HG02798 (cell line): ENCODE results near the gene LRP1.

Source experiments
- ATAC-seq: cut with Tn5 transposase; IDR thresholded peaks from one replicate; pipeline ENCODE4 v1.9.1; 2021; ENCODE audit warnings: mild to moderate bottlenecking; ENCODE audit not compliant: unreplicated experiment, poor library complexity

LRP1 gene

GRCh38 chr12:57185403-57185802 lies 57.1 kb downstream of the LRP1 start:
- no peak for ATAC-seq

- ATAC-seq = no peak
Measured at GRCh38 chr12:57185906-57186508, 57.7 kb downstream of the LRP1 start.

- no peak for ATAC-seq
Measured at GRCh38 chr12:57187222-57188089, 59.2 kb downstream of the LRP1 start.

DNA sequence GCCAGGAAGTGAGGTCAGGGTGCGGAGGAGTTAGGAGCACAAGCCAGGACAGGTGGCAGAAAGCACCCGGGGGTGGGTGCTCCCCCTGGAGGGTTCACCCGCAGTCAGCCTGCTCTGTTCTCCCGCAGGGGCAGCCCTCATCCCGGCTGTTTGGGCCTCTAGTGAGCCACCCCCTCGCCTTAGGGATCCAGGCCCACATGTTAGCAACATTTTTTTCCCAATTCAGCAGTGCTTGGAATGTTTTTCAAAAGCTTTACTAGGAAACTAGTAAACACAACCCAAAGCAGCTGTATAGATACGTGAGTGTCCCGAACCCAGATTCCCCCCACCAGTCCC lies 59.8 kb downstream of the LRP1 start:
- no peak for ATAC-seq

DNA sequence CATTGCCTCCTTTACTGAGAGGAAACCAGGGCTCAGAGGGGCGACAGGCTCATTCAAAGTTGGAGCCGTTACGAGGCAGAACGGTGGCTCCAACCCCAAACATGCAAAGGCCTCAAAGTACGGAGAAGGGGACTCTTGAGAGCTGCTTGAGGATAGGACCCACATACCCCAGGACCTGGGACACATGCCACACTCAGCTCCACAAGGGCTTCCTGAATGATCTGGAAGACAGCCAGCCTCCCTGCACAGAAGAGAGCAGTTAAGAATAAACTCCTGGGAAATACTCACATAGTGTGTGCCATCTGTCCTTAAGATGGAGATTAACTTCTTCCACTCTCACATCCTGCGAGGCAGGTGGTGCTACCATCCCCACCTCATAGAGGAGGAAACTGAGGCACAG lies 61.8 kb downstream of the LRP1 start:
- ATAC-seq = no peak

- no peak for ATAC-seq
Measured at GRCh38 chr12:57190821-57191220, 62.5 kb downstream of the LRP1 start.

DNA sequence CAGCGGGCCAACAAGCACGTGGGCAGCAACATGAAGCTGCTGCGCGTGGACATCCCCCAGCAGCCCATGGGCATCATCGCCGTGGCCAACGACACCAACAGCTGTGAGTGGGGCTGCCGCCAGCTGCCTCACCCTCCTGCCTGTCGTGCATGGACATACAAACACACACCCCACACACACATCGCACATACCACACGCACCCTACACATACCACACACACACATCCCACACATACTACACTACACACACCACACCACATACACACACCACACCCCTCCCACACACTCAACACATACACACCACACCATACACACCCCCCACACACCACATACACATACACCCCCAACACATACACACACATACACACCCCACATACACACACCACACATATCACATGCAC lies 63.1 kb downstream of the LRP1 start:
- ATAC-seq = no peak

GRCh38 chr12:57192920-57193319 lies 64.6 kb downstream of the LRP1 start:
- ATAC-seq = no peak

GRCh38 chr12:57193706-57194245 lies 65.5 kb downstream of the LRP1 start:
- no peak for ATAC-seq

DNA sequence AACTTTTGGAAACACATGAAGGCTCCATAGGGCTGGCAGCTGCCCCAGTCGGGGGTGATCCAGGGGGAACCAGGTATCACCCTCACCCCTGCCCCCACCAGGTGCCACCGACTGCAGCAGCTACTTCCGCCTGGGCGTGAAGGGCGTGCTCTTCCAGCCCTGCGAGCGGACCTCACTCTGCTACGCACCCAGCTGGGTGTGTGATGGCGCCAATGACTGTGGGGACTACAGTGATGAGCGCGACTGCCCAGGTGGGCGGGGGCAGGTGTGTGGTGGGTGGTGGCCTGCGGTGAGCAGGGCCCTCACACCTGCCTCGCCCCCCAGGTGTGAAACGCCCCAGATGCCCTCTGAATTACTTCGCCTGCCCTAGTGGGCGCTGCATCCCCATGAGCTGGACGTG lies 66.0 kb downstream of the LRP1 start:
- no peak for ATAC-seq

DNA sequence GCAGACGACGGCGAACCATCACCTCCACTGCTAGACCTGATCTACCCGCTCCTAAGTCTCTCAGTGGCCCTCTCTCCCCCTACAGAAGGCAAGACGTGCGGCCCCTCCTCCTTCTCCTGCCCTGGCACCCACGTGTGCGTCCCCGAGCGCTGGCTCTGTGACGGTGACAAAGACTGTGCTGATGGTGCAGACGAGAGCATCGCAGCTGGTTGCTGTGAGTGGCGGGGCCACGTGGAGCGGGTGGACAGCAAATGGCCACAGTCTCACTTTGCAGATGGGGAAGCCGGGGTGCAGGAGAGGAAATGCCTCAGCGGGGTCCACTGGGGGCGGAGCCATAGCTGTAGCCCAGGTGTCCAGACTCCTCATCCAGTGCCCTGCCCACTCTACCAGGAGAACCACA lies 66.9 kb downstream of the LRP1 start:
- ATAC-seq = no peak

DNA sequence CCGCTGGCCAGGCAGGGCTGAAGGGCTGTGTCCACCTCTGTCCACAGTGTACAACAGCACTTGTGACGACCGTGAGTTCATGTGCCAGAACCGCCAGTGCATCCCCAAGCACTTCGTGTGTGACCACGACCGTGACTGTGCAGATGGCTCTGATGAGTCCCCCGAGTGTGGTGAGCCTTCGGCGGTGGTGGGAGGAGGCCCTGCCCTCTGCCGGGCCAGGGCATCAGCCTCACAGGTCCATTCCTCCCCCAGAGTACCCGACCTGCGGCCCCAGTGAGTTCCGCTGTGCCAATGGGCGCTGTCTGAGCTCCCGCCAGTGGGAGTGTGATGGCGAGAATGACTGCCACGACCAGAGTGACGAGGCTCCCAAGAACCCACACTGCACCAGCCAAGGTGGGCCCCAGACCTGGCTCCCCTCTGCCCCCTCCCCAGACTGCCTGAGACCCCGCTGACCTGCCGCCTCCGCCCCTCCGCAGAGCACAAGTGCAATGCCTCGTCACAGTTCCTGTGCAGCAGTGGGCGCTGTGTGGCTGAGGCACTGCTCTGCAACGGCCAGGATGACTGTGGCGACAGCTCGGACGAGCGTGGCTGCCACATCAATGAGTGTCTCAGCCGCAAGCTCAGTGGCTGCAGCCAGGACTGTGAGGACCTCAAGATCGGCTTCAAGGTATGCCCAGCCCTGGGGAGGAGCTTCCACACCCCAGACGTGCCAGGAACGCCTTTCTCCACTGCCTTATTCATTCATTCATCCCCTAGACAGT lies 67.5 kb downstream of the LRP1 start:
- ATAC-seq = no peak

DNA sequence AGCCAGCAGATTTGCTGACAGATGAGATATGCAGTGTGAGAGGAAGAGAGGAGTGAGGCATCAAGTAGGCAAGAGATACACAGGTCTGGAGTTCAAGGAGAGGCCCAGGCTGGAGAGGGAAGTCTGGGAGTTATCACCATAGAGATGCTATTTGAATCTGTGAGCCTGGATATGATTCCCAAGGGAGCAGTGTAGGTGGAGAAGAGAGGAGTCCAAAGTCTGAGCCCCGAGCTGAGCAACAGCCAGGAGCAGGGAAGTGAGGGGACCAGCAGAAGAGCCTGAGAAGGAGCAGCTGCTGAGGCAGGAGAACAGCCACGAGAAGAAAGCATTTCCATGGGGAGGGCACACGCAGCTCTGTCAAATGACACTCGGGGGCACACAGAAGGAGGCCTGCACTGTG lies 68.2 kb downstream of the LRP1 start:
- ATAC-seq = no peak

DNA sequence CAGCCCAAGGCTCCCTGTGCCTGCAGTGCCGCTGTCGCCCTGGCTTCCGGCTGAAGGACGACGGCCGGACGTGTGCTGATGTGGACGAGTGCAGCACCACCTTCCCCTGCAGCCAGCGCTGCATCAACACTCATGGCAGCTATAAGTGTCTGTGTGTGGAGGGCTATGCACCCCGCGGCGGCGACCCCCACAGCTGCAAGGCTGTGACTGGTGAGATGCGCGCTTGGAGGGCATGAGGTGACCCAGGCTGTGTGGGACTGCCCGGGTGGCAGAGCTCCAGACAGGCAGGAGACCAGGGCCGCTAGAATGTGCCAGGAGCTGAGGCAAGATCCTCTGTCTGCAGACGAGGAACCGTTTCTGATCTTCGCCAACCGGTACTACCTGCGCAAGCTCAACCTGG lies 68.7 kb downstream of the LRP1 start:
- no peak for ATAC-seq

GRCh38 chr12:57198329-57198728 lies 70.0 kb downstream of the LRP1 start:
- ATAC-seq = no peak

DNA sequence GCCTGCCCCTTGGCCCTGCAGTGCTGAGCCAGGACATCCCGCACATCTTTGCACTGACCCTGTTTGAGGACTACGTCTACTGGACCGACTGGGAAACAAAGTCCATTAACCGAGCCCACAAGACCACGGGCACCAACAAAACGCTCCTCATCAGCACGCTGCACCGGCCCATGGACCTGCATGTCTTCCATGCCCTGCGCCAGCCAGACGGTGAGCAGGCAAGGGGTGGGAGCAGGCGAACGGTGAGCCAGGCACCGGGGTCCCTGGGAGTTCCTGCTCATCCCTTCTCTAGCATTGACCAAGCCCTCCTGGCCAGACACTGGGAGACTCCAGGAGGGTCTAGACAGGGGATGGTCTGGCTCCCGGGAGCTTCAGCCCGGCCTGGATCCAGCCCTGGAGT lies 70.9 kb downstream of the LRP1 start:
- ATAC-seq = no peak

DNA sequence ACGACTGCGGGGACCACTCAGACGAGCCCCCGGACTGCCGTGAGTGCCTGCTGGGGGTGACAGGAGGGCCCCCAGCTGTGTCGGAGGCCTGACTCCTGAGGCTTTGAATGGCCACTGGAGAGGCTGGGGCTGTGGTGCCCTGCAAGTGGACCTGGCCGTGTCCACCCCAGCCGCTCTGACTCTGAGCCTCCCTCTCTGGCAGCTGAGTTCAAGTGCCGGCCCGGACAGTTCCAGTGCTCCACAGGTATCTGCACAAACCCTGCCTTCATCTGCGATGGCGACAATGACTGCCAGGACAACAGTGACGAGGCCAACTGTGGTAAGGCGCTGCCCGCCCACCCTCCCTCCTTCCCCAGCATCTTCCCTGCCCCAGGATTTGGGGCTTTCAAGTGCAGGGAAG lies 72.2 kb downstream of the LRP1 start:
- ATAC-seq = no peak

DNA sequence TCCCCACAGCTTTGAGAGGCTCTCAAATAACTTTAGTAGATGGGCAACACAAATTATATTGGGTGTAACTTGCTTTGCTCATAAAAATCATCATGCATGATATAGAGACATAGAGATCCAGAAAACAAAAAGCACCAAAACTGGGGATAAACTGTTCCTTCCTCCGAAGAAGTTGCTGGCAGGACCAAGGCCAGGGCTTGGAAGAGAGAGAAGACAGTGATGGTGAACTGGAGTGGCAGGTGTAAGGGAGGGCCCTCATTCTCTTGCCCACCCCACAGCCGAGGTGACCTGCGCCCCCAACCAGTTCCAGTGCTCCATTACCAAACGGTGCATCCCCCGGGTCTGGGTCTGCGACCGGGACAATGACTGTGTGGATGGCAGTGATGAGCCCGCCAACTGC lies 72.9 kb downstream of the LRP1 start:
- no peak for ATAC-seq

- no peak for ATAC-seq
Measured at GRCh38 chr12:57201631-57202030, 73.3 kb downstream of the LRP1 start.

DNA sequence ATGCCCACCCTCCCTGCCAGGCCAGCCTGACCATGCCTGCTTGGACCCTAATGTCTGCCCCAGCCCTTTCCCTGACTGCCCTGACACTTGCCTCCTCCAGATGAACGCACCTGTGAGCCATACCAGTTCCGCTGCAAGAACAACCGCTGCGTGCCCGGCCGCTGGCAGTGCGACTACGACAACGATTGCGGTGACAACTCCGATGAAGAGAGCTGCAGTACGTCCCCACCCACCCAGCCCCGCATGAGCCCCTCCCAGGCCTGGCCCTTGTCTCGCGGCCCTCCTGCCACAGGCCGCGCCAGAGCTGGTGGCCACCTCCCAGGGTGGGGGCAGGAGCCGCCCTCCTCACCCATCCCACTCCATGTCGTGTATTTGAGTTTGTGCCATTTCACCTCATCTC lies 74.0 kb downstream of the LRP1 start:
- ATAC-seq = no peak

DNA sequence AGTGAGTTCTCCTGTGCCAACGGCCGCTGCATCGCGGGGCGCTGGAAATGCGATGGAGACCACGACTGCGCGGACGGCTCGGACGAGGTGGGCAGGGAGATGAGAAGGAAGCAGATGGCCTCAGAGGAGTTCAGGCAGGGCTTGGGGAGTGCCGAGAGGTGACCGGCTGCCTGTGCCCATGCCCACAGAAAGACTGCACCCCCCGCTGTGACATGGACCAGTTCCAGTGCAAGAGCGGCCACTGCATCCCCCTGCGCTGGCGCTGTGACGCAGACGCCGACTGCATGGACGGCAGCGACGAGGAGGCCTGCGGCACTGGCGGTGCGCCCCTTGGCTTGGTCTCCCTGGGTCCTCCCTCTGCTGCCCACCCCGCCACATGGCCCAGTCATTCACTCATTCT lies 74.9 kb downstream of the LRP1 start:
- no peak for ATAC-seq
